AG09319 (cell line): ENCODE measurements around the gene HEPN1.

Experiments used
- DNase-seq: peaks from one replicate; pipeline ENCODE4 v3.0.0-alpha.2; 2010; ENCODE audit warnings: low read depth; ENCODE audit errors: extremely low read depth
- CTCF ChIP-seq: IDR thresholded peaks from 2 replicates; pipeline ENCODE4 v1.5.1; 2011; ENCODE audit warnings: low read depth, mild to moderate bottlenecking, inconsistent platforms, low read length, moderate library complexity

The HEPN1 gene

DNA sequence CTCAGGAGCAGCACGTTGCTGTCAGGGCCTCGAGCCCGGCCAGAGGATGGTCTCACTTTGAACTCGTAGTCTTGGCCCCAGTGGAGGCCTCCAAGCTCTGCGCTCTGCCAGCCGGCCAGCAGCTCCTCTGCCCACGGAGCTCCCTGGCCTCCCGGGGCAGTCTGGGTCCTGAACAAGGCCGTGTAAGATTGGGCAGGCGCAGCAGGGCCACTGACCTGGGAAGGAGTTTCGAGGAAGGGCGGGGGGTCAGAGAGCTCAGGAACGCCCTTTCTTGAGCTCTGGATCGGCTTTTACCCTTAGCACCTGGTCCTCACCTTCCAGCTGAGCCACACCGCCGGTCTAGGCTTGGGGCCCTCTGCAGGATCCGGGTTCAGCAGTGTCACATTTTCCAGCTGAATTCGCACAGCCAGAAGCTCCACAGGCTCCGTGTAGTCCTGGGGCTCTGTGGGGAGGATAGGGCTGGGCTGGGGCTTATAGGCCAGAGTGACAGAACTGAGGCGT, 23.5 kb upstream of the HEPN1 start:
- DNase-seq = no peak
- no peak for TF ChIP-seq CTCF

DNA sequence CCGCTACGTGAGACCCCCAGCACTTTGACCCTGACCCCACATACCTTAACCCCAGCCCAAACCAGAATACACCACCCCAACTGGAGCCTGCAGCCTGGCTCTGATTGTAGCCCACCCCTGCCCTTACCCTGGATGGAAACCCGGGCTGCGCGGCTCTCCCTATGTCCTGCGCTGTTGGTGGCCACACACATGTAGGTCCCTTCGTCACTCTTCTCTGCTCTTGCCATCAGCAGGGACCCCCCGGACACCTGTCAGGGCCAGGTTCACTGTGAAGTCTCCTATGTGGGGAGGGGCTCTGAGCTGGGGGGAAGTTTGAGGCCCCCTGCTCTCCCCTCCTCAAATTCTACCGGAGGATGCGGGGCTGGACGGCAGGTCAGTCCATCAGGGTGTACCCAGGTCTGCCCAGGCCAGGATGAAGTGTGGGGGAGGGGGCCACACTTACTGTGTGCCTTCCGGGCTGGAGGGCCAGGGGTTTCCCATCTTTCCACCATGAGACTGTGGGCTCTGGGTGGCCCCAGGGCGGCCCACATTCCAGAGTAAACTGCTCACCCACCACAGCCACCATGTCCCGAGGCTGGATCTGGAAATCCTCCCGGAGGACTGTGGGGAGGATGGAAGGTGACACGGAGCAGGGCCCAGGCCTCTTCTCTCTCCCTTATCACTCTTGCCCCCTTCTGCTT, 22.8 kb upstream of the HEPN1 start:
- TF ChIP-seq CTCF = no peak
- no peak for DNase-seq

DNA sequence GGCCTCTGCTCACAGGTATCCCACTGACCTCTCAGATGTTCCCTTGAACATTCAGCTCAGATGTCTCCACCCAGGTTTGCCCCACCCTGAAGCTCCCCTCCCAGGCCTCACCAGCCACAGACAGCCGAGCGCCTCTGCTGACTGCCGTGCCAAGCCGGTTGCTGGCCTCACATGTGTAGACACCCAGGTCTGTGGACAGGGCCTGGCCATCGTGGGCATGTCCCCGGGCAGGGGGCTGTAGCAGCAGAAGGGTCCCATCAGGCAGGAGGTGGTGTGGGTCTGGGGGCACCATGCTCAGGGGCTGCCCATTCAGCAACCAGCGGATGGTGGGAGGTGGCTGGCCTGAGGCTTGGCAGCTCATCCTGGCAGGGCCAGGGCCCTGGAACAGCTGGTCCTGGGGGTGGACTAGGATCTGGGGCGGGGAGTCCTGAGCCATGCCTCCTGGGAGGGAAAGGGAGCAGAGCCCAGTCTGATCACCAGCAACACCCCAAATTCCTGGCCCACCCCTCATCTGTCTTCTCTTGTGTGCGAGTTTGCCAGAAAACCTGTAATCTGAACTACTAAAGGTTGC, 22.1 kb upstream of the HEPN1 start:
- peak; percentile 40 for DNase-seq
- TF ChIP-seq CTCF = no peak

DNA sequence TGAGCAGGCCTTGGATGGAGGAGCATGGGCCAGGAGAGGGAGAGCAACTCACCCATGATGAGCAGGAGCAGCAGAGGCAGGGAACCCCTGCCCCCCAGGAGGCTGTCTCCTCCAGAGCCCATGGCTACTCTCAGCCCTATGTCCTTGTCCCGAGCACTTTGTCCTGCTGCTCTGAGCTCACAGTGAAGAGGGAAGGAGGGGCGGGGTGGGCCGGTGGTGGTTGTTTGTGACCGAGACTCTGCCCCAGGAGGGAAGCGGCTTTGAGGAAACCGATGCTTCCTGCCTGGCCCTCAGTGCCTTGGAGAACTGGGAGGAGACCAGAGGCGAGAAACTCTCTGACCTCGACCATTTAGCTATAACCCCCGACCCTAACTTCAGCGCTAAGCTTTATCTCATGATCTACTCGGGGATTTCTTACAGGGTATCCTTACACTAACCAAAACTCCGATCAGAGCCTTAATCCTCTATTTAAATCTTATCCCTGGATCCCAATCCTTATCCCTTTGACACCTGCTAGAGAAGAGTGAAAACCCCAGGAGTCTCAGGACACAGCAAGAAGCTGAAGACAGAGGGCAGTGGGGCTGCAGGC, 21.3 kb upstream of the HEPN1 start, which contains the start of gene ROBO4:
ROBO4 (minus strand) TSS at position 192 of the 589 bp plus-strand sequence; CDS start at position 122, 70 bp downstream.
- no peak for TF ChIP-seq CTCF
- no peak for DNase-seq

GRCh38 chr11:124898263-124898680, 20.8 kb upstream of the HEPN1 start:
- TF ChIP-seq CTCF = peak; percentile 14
- DNase-seq = peak; percentile 74

DNA sequence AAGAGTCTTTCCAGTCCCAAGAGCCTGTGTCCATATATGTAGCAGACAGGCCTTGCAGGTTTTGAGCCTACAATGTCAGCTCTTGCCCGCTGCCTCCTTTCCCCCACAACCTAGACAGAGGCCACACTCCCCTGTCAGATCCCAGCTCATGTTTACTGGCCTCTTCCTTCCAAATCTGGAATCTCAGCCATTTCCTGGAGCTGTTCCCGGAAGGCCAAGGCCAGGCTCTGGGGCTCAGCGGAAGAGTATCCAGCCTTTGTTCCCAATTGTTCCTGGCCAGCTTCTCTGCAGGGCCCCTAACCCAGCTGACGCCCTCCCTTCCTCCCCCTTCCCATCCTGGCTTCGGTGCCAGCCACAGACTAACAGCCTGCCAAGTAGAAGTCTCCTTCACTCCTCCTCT, 20.3 kb upstream of the HEPN1 start:
- TF ChIP-seq CTCF = no peak
- peak; percentile 22 for DNase-seq
